Stomach (tissue), 4 donors: ENCODE data around the gene OR1S1.

Source experiments
- EP300 ChIP-seq: sonication (generic); formaldehyde crosslinking; IDR thresholded peaks from one replicate; pipeline ENCODE4 v1.6.1; 2017; ENCODE audit warnings: antibody characterized with exemption
- TF ChIP-seq, protein P1 (sequence below), 7 experiments: fragments of 450-650 bp in 4 of 7; fragments of 200-600 bp in 3 of 7; sonication (generic) in 3 of 7; IDR thresholded peaks; one replicate each; pipeline ENCODE4 v1.5.1; 2016 to 2019; ENCODE audit warnings: antibody characterized with exemption in 7 of 7, control low read depth in 2 of 7, mild to moderate bottlenecking in 1 of 7

GRCh38 chr11:58199271-58199670 is 13.2 kb upstream of the OR1S1 start:
- TF ChIP-seq, protein P1, sequence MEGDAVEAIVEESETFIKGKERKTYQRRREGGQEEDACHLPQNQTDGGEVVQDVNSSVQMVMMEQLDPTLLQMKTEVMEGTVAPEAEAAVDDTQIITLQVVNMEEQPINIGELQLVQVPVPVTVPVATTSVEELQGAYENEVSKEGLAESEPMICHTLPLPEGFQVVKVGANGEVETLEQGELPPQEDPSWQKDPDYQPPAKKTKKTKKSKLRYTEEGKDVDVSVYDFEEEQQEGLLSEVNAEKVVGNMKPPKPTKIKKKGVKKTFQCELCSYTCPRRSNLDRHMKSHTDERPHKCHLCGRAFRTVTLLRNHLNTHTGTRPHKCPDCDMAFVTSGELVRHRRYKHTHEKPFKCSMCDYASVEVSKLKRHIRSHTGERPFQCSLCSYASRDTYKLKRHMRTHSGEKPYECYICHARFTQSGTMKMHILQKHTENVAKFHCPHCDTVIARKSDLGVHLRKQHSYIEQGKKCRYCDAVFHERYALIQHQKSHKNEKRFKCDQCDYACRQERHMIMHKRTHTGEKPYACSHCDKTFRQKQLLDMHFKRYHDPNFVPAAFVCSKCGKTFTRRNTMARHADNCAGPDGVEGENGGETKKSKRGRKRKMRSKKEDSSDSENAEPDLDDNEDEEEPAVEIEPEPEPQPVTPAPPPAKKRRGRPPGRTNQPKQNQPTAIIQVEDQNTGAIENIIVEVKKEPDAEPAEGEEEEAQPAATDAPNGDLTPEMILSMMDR (IDR thresholded peaks at IDR 0.05), result no peak
- TF ChIP-seq EP300, result no peak
